Middle frontal gyrus (tissue), 1 donor: ENCODE measurements around the gene MBNL1.
"Not testable (repeated sequence)": the region's sequence is repeated elsewhere in the genome, so short reads cannot be mapped to it uniquely, and the experiment has no call there.

Experiments
- DNase-seq: peaks from one replicate; pipeline ENCODE4 v3.0.0-alpha.2; 2015; ENCODE audit warnings: low spot score; ENCODE audit errors: extremely low spot score

MBNL1 gene

DNA sequence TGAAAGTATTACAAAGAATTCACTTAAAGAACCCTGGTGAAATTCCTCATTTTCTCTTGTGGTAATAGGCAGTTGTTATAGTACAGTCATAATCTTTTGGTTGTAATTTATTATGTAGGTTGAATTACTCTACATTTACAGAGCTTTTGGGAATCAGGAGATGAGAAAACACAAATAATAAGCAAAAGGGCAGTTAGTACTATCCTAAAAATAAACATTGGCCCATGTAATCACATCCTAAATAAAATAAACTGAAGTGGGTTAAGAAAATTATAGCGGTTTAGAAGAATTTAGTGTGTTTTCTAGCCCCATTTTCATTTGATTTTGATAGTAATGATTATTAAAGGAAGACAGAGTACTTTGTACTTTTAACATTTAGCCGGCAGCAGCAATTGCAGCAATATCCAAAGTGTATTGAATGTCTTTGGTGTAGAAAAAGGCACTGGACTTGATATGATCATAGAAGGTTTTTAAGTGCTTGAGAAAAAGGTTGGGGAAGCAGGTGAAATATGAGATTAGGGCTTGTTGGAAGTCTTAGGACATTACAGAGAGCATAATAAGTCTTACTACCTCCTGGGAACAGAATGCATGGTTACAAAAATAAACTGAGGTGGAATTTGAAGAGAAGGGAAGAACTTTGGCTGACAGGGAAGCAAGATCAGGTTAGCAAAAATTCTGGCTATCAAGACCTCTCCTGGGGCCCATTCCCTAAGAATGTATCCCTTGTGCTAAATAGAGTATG is 79.9 kb downstream of the MBNL1 start:
- no peak for DNase-seq

DNA sequence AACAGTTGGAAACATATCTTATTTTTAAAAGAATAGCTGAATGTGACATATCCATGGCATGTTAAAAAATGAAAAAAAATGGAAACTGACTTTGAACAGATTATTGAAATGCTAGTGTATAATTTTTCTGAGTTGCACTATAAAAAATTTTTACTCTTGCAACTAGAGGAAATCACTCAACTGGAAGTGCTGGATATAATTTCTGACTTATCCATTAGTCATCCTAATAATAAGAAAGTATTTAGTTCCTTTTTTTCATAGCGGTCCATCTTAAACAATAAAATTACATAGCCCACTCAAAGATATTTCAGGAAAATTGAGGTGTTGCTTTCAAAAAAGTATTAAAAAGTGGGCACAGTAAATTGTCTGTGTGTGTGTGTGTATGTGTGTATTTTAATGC is 80.7 kb downstream of the MBNL1 start:
- DNase-seq: no peak

DNA sequence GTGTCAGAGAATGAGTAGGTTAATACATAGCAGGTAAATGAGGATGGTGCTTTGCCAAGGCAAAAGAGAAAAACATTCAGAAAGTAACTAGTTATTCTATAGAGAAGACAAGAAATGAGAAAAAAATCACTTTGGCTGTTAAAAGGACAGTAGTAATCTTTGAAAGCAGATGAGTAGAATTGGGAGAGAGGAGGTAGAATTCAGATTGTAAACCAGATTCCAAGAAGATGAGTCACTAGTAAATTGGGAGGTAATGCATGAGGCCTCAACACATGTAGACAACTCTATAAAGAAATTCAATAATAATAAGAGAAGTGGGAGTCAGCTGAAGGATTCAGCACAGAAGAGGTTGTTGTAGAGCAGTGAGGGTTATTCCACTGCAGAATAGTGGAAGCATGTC is 81.4 kb downstream of the MBNL1 start:
- DNase-seq: no peak

DNA sequence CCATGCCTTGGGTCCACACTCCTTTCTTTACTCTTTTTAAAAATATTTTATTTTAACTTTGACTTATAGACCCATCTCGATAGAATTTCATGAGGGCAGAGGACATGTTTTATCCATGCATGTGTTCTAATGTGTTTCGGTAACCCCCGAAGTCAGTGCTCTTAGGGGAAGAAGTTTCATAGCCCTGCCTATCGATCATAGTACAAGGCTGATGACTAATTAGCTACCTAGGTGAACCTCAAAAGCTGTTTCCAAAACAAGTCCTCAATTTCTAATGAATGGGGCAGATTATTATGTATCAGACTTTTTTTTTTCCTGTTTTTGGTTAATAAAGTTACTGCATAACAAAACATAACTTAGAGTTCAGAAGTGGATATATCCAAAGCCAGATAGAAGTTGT is 82.0 kb downstream of the MBNL1 start:
- DNase-seq: no peak

DNA sequence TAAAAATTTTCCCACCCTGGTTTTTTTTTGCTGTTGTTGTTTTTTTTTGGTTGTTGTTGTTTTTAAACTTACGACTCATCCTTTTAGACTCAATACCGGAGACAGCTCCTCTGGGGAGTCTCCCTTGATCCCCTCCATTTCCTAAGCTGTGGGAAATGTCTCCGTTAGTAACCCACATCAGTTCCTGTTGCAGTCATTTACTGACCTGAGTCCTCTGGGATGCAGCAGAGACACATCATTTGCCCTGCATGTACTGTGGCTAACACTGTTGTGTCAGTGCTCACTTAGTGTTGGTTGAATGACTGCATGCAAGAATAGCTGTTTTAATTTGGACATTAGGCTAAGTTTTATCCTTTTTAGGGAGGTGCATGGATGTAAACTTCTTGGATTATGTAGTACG is 83.8 kb downstream of the MBNL1 start:
- no peak for DNase-seq

DNA sequence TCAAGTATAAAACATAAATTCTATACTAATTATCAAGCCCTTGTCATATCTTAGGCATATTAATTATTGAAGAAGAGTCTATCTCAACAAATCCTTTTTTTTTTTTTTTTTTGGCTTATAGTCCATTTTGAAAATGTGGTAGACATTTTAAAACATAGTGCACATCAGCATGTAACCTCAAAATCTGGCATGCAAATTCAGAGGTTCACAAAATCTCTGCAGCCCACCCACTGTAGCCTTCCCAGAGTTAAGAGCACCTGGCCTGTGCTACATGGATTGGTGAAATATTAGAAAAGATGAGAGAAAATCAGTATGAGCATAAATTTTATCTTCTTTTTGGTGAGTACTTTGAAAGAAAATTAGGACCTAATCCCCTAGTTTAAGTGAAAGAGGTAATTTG is 84.8 kb downstream of the MBNL1 start:
- DNase-seq: no peak

DNA sequence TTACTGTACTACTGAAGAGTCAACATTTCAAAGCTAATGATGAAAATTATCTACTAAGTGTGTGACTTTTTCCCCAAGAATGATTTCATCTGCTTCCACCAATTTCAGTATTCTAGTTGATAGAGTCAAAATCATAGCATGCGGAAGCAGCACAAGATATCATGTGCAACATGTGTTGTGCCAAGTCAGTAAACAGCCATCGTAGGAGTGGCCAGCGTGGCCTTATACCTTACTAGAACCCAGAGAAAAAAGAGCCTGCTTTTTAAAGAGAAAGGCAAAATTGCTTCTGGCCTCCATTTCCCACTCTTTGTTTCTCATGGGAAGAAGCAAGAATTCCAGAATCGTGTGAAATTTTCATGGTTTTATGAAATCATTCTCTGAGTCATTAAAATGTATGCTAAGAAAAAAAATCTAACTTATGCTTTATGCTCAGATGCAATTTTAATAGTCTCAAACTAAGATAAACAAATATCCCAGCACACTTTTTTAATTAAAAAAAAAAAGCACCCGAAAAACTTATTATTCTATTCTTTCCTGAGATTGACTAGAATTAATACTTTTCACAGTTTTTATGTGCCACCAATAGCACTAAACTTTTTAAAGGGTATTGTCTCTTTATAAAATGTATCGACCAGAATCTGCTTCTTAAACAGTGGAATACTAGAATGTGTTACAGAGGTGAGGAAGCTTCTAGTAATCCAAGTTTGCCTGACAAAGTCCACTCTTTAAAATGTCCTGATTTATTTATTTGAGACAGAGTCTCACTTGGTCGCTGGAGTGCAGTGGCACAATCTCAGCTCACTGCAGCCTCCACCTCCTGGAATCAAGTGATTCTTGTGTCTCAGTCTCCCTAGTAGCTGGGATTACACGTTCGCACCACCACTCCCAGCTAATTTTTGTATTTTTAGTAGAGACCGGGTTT is 87.3 kb downstream of the MBNL1 start:
- no peak for DNase-seq

DNA sequence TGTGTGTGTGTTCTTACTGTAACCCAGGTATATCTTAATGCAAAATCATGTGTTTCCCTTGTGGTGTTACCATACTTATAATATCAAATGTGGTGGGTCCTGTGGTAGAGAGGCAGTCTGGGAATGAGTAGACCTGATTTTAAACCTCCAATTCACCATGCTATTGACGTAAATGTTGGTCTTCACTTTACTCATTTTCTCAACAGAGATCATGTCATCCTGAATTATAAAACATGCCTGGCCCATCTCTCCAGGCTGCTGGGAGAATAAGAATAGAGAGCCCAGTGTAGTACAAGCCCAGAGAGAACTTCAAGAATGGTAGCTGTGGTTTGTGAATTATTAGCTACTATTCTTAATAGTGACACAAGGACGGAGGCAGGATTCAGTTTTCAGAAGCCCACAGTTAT is 88.1 kb downstream of the MBNL1 start:
- DNase-seq: no peak

DNA sequence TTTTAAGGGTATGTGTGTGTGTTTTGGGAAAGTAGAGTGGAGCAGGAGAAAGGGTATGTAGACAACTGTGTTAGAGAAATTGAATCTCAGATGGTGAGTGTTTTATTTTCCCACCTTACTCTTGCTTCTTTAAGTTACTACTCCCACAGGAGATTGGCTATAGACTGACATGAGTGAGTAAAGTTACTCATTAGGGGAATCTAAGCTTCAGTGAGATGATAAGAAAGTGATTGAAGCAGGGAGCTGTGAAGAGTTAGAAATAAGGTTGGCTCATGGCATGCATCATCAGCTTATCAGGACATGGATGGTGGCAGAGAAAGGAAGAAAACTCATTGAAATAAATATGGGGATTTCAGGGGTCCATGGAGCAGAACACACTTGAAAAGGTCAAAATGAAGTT is 88.9 kb downstream of the MBNL1 start:
- DNase-seq: no peak

DNA sequence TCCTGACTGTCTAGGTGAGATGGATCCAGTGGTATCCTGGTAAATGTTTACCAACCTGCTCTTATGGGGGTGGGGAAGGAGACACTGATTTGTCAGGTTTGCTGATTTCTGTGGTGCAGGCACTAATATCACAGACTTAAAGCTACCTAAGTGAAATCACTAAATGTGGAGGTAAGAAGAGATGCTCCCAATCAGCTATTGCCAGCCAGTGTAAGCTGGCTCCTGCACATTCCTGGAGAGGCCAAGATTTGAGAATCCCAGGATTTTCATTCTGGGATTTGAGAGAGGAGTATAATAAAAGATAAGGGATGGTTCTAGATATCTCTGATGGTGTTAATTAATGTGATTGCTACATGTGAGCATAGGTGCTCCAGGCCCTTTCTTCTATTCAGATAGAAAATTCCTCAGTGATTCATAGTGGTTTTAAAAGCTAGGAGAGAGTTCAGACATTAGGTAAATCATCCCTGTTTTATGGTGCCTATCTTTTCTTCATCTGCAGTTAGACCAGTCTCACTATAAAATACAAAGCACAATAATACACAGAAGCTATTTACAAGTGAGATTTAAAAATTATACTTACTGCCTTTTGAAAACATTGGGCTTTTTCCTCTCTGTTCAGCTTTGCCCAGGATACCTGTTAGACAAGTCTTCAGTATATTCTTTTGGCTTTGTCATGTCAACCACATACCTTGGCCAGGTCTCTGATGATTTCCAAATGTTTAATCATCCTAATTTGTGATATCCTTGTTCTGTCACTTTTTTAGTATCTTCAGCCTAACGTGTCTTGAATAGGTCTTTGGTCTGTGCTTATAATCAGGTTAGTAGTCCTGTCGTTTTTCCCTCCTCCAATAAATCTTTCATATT is 90.9 kb downstream of the MBNL1 start:
- DNase-seq: no peak

DNA sequence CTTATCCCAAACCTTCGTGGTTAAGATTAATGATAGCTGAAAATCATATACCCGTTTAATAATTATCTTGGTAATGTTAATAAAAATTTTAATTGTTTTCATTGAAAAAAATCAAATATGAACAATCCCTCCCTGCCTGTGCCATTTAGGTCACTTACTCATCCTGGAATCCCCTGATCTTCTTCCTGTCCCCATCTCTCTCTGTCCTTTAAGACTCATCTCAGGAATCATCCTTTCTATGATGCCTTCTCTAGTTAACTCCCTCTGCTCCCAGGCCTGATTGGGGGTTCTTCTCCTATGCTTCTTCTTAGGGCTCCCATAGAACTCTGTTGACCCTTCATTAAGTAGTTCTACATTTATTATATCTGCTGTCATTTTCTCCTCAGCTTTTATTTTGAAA is 91.6 kb downstream of the MBNL1 start:
- no peak for DNase-seq

DNA sequence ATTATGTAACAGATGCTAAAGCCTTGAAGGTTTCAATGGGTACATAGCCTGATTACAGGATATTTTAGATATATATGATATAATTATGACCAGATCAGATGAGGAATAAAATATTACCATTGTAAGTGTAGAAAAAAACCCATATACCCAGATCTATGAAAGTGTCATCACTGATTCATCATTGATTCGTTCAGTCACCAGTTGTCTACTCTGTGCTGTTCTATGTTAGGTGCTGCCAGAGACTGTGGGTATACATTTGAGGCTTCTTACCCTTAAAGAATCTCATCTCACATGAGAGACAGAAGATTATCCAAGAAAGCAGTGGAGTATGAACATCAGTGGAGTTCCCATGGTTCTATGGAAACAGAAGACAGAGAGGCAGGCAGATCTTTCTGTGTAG is 92.2 kb downstream of the MBNL1 start:
- DNase-seq: no peak

DNA sequence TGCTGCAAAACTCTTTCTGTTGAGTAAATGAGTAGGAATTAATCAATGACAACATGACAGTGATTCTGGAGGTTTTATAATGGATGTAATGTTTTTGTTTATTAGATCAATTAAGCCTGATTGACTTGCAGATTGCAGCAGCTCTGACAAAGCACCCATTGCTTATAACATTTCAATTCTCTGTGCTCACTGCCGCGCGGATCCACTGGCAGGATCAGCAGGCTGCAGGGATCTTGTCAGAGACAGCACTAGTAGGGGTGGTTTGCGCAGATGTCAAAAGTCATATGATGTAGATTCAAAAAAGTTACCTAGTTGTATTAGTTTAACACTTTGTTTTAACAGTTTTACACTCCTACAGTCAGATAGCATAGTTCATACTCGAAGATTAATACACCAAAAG is 93.4 kb downstream of the MBNL1 start:
- no peak for DNase-seq

DNA sequence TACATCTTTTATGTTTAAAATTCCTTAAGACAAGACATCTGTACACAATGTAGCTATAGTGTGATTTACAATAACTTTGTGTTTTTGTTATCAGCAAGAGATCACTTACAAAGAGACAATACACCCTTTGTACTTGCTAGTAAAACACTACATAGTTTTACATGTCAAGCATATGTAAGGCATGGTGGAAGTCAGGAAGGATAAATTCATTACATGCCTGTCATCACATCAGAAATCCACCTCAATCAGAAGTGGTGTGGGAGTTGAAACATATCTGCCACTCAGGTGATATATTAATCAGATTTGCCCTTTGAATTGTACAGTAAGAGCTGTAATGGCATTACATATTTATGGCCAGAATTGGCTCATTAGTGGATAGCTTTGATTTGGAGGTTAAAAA is 95.5 kb downstream of the MBNL1 start:
- no peak for DNase-seq

DNA sequence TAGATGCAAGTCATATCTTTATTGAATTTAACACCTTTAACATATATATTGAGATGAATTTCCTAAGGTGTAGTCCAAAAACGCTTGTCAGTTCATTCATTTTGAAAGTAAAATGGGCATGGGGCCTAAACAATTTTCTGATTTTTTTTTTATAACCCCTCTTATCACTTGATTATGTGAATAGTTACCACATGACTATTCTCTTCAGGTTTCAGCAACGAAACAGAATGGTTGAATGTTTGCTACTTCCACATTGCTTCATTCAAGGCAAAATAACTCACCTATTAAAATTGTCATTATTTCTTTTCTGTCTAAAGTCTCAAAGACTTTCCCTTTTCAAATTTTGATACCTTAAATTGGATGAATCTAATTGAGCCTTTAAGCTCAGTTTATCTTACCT is 96.4 kb downstream of the MBNL1 start:
- DNase-seq: no peak

DNA sequence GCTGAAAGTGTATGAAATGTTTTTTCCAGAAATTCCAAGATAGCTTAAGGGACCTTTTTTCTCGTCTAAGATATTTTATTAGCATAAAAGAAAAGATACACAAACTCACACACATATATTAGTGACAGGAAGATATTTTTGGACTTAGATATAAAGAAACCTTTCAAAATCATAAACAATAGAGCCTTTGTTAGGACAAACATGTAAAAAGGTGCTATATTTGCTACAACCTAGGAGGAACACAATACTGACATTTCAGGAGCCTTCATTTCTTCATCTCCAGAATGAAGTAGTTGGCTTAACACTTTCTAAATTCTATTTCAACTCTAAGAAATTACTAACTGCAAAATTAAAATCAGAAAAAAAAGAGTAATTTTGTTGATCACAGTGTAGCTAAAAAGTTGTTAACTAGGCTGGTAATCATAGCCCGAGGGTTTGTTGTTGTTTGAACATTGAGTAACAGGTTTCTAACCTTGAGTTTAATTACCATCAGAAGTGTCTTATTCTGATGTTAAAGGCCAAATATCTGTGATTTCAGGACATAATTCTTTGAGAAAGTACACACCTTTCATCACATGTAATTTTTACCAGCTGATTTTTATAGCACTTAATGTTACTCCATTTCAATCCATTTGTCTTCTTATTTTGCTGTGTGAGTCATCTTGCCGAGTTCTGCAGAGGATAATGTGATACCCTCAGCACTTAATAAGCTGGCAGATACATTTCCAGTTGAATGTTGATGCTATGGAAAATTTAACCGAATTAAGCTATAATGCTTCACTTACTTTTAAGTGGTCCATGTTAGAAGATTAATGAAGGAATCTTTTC is 97.3 kb downstream of the MBNL1 start:
- DNase-seq: no peak

DNA sequence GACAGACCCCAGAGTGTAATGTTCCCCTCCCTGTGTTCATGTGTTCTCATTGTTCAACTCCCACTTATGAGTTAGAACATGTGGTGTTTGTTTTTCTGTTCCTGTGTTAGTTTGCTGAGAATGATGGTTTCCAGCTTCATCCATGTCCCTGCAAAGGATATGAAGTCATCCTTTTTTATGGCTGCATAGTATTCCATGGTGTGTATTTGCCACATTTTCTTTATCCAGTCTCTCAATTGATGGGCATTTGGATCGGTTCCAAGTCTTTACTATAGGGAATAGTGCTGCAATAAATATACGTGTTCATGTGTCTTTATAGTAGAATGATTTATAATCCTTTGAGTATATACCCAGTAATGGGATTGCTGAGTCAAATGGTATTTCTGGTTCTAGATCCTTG is 98.5 kb downstream of the MBNL1 start:
- not testable (repeated sequence) for DNase-seq

DNA sequence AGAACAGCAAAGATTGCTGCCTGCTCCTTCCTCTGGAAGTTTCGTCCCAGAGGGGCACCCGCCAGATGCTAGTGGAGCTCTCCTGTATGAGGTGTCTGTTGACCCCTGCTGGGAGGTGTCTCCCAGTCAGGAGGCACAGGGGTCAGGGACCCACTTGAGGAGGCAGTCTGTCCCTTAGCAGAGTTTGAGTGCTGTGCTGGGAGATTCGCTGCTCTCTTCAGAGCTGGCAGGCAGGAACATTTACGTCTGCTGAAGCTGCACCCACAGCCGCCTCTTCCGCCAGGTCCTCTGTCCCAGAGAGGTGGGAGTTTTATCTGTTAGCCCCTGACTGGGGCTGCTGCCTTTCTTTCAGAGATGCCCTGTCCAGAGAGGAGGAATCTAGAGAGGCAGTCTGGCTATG is 103.9 kb downstream of the MBNL1 start:
- DNase-seq: not testable (repeated sequence)

DNA sequence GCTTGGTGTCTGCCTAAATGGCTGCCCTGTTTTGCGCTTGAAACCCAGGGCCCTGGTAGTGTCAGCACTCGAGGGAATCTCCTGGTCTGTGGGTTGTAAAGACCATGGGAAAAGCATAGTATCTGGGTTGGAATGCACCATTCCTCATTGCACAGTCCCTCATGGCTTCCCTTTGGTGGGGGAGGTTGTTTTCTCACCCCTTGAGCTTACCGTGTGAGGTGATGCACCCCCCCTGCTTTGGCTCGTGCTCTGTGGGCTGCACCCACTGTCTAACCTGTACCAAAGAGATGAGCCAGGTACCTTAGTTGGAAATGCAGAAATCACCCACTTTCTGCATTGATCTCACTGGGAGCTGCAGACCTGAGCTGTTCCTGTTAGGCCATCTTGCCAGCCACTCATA is 104.7 kb downstream of the MBNL1 start:
- no peak for DNase-seq

DNA sequence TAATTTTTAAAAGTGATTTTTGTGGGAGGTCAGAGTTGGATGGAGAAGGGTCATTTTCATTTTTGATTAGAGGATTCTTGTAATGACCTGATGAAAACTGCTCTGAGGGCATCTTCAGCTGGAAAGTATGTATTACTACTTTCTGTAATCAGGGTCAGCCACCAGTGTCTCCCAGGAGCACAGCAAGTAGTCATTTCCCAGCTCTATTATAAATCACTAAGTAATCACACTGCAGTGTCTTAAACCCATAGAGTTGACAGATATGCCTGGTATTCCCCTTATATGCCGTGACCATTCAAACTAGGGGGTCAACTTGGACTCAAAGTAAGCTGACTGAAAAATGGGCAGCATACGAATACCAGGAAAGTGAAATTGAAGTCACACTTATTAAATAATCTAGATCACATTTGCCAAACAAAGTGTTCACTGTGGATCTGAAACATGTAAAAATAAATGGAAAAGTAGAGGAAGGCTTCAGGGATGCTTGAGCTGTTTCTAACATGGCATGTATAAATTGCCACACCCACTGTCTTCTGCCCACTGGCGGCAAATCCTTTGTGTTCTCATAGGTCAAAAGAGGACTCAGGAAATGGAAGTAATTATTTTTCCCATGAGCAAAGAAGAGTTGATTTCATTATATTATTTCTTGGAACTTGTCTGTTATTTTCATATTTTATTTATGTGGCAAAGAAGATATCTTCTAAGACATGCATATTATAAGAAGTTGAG is 105.7 kb downstream of the MBNL1 start:
- DNase-seq: no peak
